H9 (cell line): ENCODE data around the gene MAP3K7. TPM values are rescaled to one million over a fixed set of nuclear protein-coding genes. Genes with fewer than 3 reads are reported as not detected.

Source experiments
- DNase-seq: peaks from one replicate; pipeline ENCODE4 v3.0.0-alpha.2; 2017
- H2AFZ ChIP-seq: one replicate; pipeline ENCODE4 v1.6.1; 2013; ENCODE audit warnings: mild to moderate bottlenecking, low read length, control low read depth, moderate library complexity
- H2AK5ac ChIP-seq: 2 replicates; pipeline ENCODE4 v1.6.1; 2013; ENCODE audit warnings: low read length, control low read depth, mixed read lengths; ENCODE audit not compliant: insufficient read length
- H2BK120ac ChIP-seq: one replicate; pipeline ENCODE4 v1.6.1; 2013; ENCODE audit warnings: low read depth, mild to moderate bottlenecking, low read length, control low read depth, inconsistent platforms; ENCODE audit not compliant: poor library complexity, severe bottlenecking
- H2BK12ac ChIP-seq: 2 replicates; pipeline ENCODE4 v1.6.1; 2013; ENCODE audit warnings: low read length, control low read depth, mixed read lengths, low read depth; ENCODE audit not compliant: insufficient read length
- H2BK15ac ChIP-seq: 2 replicates; pipeline ENCODE4 v1.6.1; 2013; ENCODE audit warnings: low read depth, low read length, control low read depth
- H2BK20ac ChIP-seq: one replicate; pipeline ENCODE4 v1.6.1; 2013; ENCODE audit warnings: low read depth, mild to moderate bottlenecking, low read length, control low read depth, inconsistent platforms; ENCODE audit not compliant: poor library complexity, severe bottlenecking
- H2BK5ac ChIP-seq: 2 replicates; pipeline ENCODE4 v1.6.1; 2013; ENCODE audit warnings: low read length, control low read depth, mixed read lengths; ENCODE audit not compliant: insufficient read length
- H3K14ac ChIP-seq: 2 replicates; pipeline ENCODE4 v1.6.1; 2013; ENCODE audit warnings: low read length, control low read depth; ENCODE audit not compliant: insufficient read depth
- H3K18ac ChIP-seq: 2 replicates; pipeline ENCODE4 v1.6.1; 2013; ENCODE audit warnings: low read depth, mild to moderate bottlenecking, mixed read lengths, low read length, control low read depth; ENCODE audit not compliant: insufficient read length
- H3K23ac ChIP-seq: 2 replicates; pipeline ENCODE4 v1.6.1; 2013; ENCODE audit warnings: low read length, control low read depth, mixed read lengths, low read depth; ENCODE audit not compliant: insufficient read length
- H3K23me2 ChIP-seq: 2 replicates; pipeline ENCODE4 v1.6.1; 2013; ENCODE audit warnings: low read depth, mild to moderate bottlenecking, mixed read lengths, low read length, control low read depth; ENCODE audit not compliant: insufficient read length, poor library complexity, severe bottlenecking
- H3K27ac ChIP-seq: 2 replicates; pipeline ENCODE4 v1.5.1; 2013; ENCODE audit warnings: low read length, control low read depth, mixed read lengths, low read depth; ENCODE audit not compliant: insufficient read length
- H3K27me3 ChIP-seq: 2 replicates; pipeline ENCODE4 v1.6.1; 2013; ENCODE audit warnings: low read length, control low read depth, inconsistent platforms; ENCODE audit not compliant: insufficient read depth
- H3K4ac ChIP-seq: 2 replicates; pipeline ENCODE4 v1.6.1; 2013; ENCODE audit warnings: low read depth, mild to moderate bottlenecking, control low read depth, inconsistent platforms, low read length, moderate library complexity
- H3K4me1 ChIP-seq: 2 replicates; pipeline ENCODE4 v1.6.1; 2013; ENCODE audit warnings: low read length, control low read depth, inconsistent platforms; ENCODE audit not compliant: insufficient read depth
- H3K4me2 ChIP-seq: 2 replicates; pipeline ENCODE4 v1.6.1; 2013; ENCODE audit warnings: low read length, control low read depth, mixed read lengths; ENCODE audit not compliant: insufficient read length, insufficient read depth
- H3K56ac ChIP-seq: 2 replicates; pipeline ENCODE4 v1.6.1; 2013; ENCODE audit warnings: low read depth, mild to moderate bottlenecking, mixed read lengths, low read length, control low read depth; ENCODE audit not compliant: insufficient read length
- H3K79me1 ChIP-seq: 2 replicates; pipeline ENCODE4 v1.6.1; 2013; ENCODE audit warnings: low read depth, mild to moderate bottlenecking, moderate library complexity, low read length, control low read depth, inconsistent platforms; ENCODE audit not compliant: insufficient read depth, poor library complexity, severe bottlenecking
- H3K79me2 ChIP-seq: 2 replicates; pipeline ENCODE4 v1.6.1; 2013; ENCODE audit warnings: low read length, control low read depth, inconsistent platforms; ENCODE audit not compliant: insufficient read depth
- H3K9ac ChIP-seq: 2 replicates; pipeline ENCODE4 v1.6.1; 2013; ENCODE audit warnings: low read length, control low read depth, mixed read lengths; ENCODE audit not compliant: insufficient read length; ENCODE audit errors: extremely low read depth
- H3K9me3 ChIP-seq: one replicate; pipeline ENCODE4 v1.6.1; 2013; ENCODE audit warnings: low read depth, low read length, inconsistent platforms; ENCODE audit not compliant: control insufficient read depth
- H3T11ph ChIP-seq: one replicate; pipeline ENCODE4 v1.6.1; 2013; ENCODE audit warnings: mild to moderate bottlenecking, low read length, control low read depth, inconsistent platforms
- H4K20me1 ChIP-seq: one replicate; pipeline ENCODE4 v1.6.1; 2013; ENCODE audit not compliant: control insufficient read depth, insufficient read length, insufficient read depth
- H4K5ac ChIP-seq: 2 replicates; pipeline ENCODE4 v1.6.1; 2013; ENCODE audit warnings: low read depth, mild to moderate bottlenecking, mixed read lengths, low read length, control low read depth; ENCODE audit not compliant: insufficient read length
- H4K8ac ChIP-seq: replicated peaks from 2 replicates; pipeline ENCODE4 v1.6.1; 2013; ENCODE audit warnings: low read length, control low read depth, mixed read lengths, low read depth; ENCODE audit not compliant: insufficient read length
- H4K91ac ChIP-seq: 2 replicates; pipeline ENCODE4 v1.6.1; 2013; ENCODE audit warnings: low read depth, mild to moderate bottlenecking, moderate library complexity, mixed read lengths, low read length, control low read depth; ENCODE audit not compliant: insufficient read length
- H3K27ac Mint-ChIP-seq, 3 experiments: 2 replicates in 2 of 3; 3 replicates in 1 of 3; pipeline ENCODE4 v1.8.0; 2020 to 2021; ENCODE audit warnings: mixed read lengths in 3 of 3, mild to moderate bottlenecking in 1 of 3, moderate library complexity in 1 of 3
- H3K27me3 Mint-ChIP-seq: 2 replicates; pipeline ENCODE4 v1.8.0; 2021; ENCODE audit warnings: low read depth, mild to moderate bottlenecking, moderate library complexity, mixed read lengths
- H3K36me3 Mint-ChIP-seq, 3 experiments: 2 replicates in 2 of 3; 3 replicates in 1 of 3; pipeline ENCODE4 v1.8.0; 2020 to 2021; ENCODE audit warnings: low read depth in 3 of 3, mixed read lengths in 3 of 3; ENCODE audit not compliant: insufficient read depth in 1 of 3
- H3K4me1 Mint-ChIP-seq, 2 experiments: 2 replicates each; pipeline ENCODE4 v1.8.0; 2020; ENCODE audit warnings: mixed read lengths in 2 of 2
- H3K4me3 Mint-ChIP-seq, 2 experiments: 2 replicates in 1 of 2; 3 replicates in 1 of 2; pipeline ENCODE4 v1.8.0; 2020 to 2021; ENCODE audit warnings: mild to moderate bottlenecking in 2 of 2, mixed read lengths in 2 of 2, moderate library complexity in 1 of 2
- H3K9me3 Mint-ChIP-seq, 2 experiments: 2 replicates in 1 of 2; 3 replicates in 1 of 2; pipeline ENCODE4 v1.8.0; 2020; ENCODE audit warnings: mild to moderate bottlenecking in 2 of 2, mixed read lengths in 2 of 2, moderate library complexity in 1 of 2
- CTCF ChIP-seq: fragments of 200-600 bp; sonication (generic); conservative IDR thresholded peaks from 3 replicates; pipeline ENCODE4 v1.8.0; 2021; ENCODE audit warnings: antibody characterized with exemption, mild to moderate bottlenecking
- WGBS: extraction: QIAGEN DNeasy Blood & Tissue Kit; methylation state at CpG from one replicate; pipeline ENCODE4 v1.1.7; 2013; ENCODE audit warnings: missing lambda C conversion rate, low lambda C conversion rate, mixed read lengths; ENCODE audit not compliant: insufficient read length; ENCODE audit errors: extremely low coverage; 5-methylcytosine and 5-hydroxymethylcytosine counted together
- total RNA-seq: library from RNA; stranded (reverse); gene quantifications from 2 replicates; pipeline ENCODE4 v1.2.1, GENCODE V29; 2021

Gene MAP3K7
- total RNA-seq, 1 experiment from 2014 or later, result 31.3 TPM

- Histone ChIP-seq H4K5ac (no peak overlapping the region), H3K4me2 (no peak overlapping the region), H2BK15ac (no peak overlapping the region), H3K9me3 (no peaks in the 10 kb centered on the region), H4K91ac (no peak overlapping the region), H2BK12ac (no peak overlapping the region), H3K4ac (no peak overlapping the region), H3K79me1 (no peaks in the 10 kb centered on the region), H2AK5ac (no peak overlapping the region), H2BK5ac (no peak overlapping the region), H2AFZ (no peak overlapping the region), H4K20me1 (no peaks in the 10 kb centered on the region), H3K4me1 (peaks cover 2% of the 10 kb centered on the region; the same call in 1 of the 2 replicates), H3K18ac (no peak overlapping the region), H2BK20ac (no peak overlapping the region), H3T11ph (no peak overlapping the region), H3K27ac (no peak overlapping the region), H3K56ac (no peak overlapping the region), H3K79me2 (no peaks in the 10 kb centered on the region), H3K27me3 (no peaks in the 10 kb centered on the region), H3K23ac (no peak overlapping the region), H2BK120ac (no peak overlapping the region), H3K9ac (no peak overlapping the region), H3K23me2 (no peaks in the 10 kb centered on the region), H4K8ac (no peak overlapping the region), H3K14ac (no peak overlapping the region)
- WGBS, result no CpG with 5 or more reads among the region's 4 CpGs
- no peak for TF ChIP-seq CTCF
- peaks cover 0 to 2% (median 0%) of the 10 kb centered on the region in 3 experiments; a peak in 1 of 7 replicates for H3K36me3 Mint-ChIP-seq
- H3K9me3 Mint-ChIP-seq, result no peaks in the 10 kb centered on the region; a peak in 1 of 5 replicates
- H3K27me3 Mint-ChIP-seq, result no peaks in the 10 kb centered on the region; the same call in 1 of the 2 replicates
- no peak overlapping the region for H3K27ac Mint-ChIP-seq
- no peak for DNase-seq
- no peak overlapping the region for H3K4me3 Mint-ChIP-seq
- peaks cover 29 to 31% of the 10 kb centered on the region in 2 experiments for H3K4me1 Mint-ChIP-seq
Observed at GRCh38 chr6:90477366-90477765, 109.5 kb downstream of the MAP3K7 start.
